Neuronal stem cell (in vitro differentiated cells): ENCODE results near the gene ZBTB18.
"Not testable (repeated sequence)": the region's sequence is repeated elsewhere in the genome, so short reads cannot be mapped to it uniquely, and the experiment has no call there.

Experiments
- DNase-seq: peaks from one replicate; pipeline ENCODE4 v3.0.0-alpha.2; 2013; ENCODE audit warnings: low spot score
- H2AFZ ChIP-seq: one replicate; pipeline ENCODE4 v1.6.1; 2013; ENCODE audit warnings: mild to moderate bottlenecking, low read length, inconsistent platforms
- H2AK5ac ChIP-seq: 2 replicates; pipeline ENCODE4 v1.6.1; 2013; ENCODE audit warnings: low read depth, mild to moderate bottlenecking, inconsistent platforms, low read length, moderate library complexity, mixed read lengths
- H2BK120ac ChIP-seq: 2 replicates; pipeline ENCODE4 v1.6.1; 2013; ENCODE audit warnings: low read depth, mild to moderate bottlenecking, inconsistent platforms, low read length, moderate library complexity, mixed read lengths
- H2BK12ac ChIP-seq: one replicate; pipeline ENCODE4 v1.6.1; 2013; ENCODE audit warnings: low read length, inconsistent platforms
- H2BK15ac ChIP-seq: 2 replicates; pipeline ENCODE4 v1.6.1; 2013; ENCODE audit warnings: mild to moderate bottlenecking, low read length, inconsistent platforms, mixed read lengths
- H2BK5ac ChIP-seq: one replicate; pipeline ENCODE4 v1.6.1; 2013; ENCODE audit warnings: inconsistent platforms, mild to moderate bottlenecking, low read length, moderate library complexity
- H3K14ac ChIP-seq: one replicate; pipeline ENCODE4 v1.6.1; 2013; ENCODE audit warnings: low read length, inconsistent platforms
- H3K18ac ChIP-seq: 2 replicates; pipeline ENCODE4 v1.6.1; 2013; ENCODE audit warnings: low read length, inconsistent platforms
- H3K23ac ChIP-seq: 2 replicates; pipeline ENCODE4 v1.6.1; 2013; ENCODE audit warnings: low read depth, mild to moderate bottlenecking, mixed read lengths, low read length, inconsistent platforms; ENCODE audit not compliant: poor library complexity
- H3K27ac ChIP-seq: replicated peaks from 3 replicates; pipeline ENCODE4 v1.5.1; 2013; ENCODE audit warnings: low read length, inconsistent platforms
- H3K27me3 ChIP-seq, 3 experiments: 2 replicates each; pipeline ENCODE4 v1.6.1; 2013; ENCODE audit warnings: low read length in 3 of 3, mild to moderate bottlenecking in 2 of 3, inconsistent platforms in 1 of 3, low read depth in 1 of 3, mixed read lengths in 1 of 3, moderate library complexity in 1 of 3; ENCODE audit not compliant: control insufficient read depth in 3 of 3, insufficient read depth in 3 of 3
- H3K36me3 ChIP-seq, 2 donors: replicated peaks in 1 of 2; 2 replicates each; pipeline ENCODE4 v1.6.1; 2013; ENCODE audit warnings: low read length in 2 of 2; ENCODE audit not compliant: control insufficient read depth in 2 of 2, insufficient read depth in 2 of 2
- H3K4ac ChIP-seq: 2 replicates; pipeline ENCODE4 v1.6.1; 2013; ENCODE audit warnings: inconsistent platforms, mild to moderate bottlenecking, low read length, moderate library complexity
- H3K4me1 ChIP-seq, 2 donors: 1 replicate in 1 of 2; 2 replicates in 1 of 2; pipeline ENCODE4 v1.6.1; 2013; ENCODE audit warnings: low read length in 2 of 2, low read depth in 1 of 2; ENCODE audit not compliant: control insufficient read depth in 2 of 2, insufficient read depth in 1 of 2
- H3K4me2 ChIP-seq: one replicate; pipeline ENCODE4 v1.6.1; 2013; ENCODE audit warnings: mild to moderate bottlenecking, low read length, inconsistent platforms; ENCODE audit not compliant: insufficient read depth, poor library complexity, severe bottlenecking
- H3K4me3 ChIP-seq, 2 donors: 2 replicates each; pipeline ENCODE4 v1.5.1; 2013; ENCODE audit warnings: low read length in 2 of 2, mild to moderate bottlenecking in 2 of 2, inconsistent platforms in 1 of 2, moderate library complexity in 1 of 2
- H3K79me1 ChIP-seq: one replicate; pipeline ENCODE4 v1.6.1; 2013; ENCODE audit warnings: low read depth, mild to moderate bottlenecking, inconsistent platforms, low read length, moderate library complexity
- H3K9ac ChIP-seq: one replicate; pipeline ENCODE4 v1.6.1; 2013; ENCODE audit warnings: mild to moderate bottlenecking, low read depth, low read length, inconsistent platforms; ENCODE audit not compliant: poor library complexity
- H3K9me3 ChIP-seq, 2 donors: replicated peaks in 1 of 2; 2 replicates each; pipeline versions ENCODE3 to v1.6.1; 2013; ENCODE audit warnings: low read length in 2 of 2, mild to moderate bottlenecking in 2 of 2, inconsistent platforms in 1 of 2, low read depth in 1 of 2, mixed read lengths in 1 of 2, moderate library complexity in 1 of 2; ENCODE audit not compliant: control insufficient read depth in 2 of 2, insufficient read depth in 1 of 2
- H4K8ac ChIP-seq: one replicate; pipeline ENCODE4 v1.6.1; 2013; ENCODE audit warnings: low read depth, mild to moderate bottlenecking, inconsistent platforms, low read length, moderate library complexity
- H4K91ac ChIP-seq: one replicate; pipeline ENCODE4 v1.6.1; 2013; ENCODE audit warnings: low read length, low read depth, mild to moderate bottlenecking, inconsistent platforms; ENCODE audit not compliant: poor library complexity
- WGBS, 2 donors: extraction: QIAGEN DNeasy Blood & Tissue Kit; methylation state at CpG; one replicate each; pipeline ENCODE4 v1.1.7; 2013; ENCODE audit warnings: missing lambda C conversion rate in 2 of 2, mixed read lengths in 1 of 2; ENCODE audit not compliant: insufficient read length in 2 of 2, insufficient replicate concordance in 1 of 2; ENCODE audit errors: extremely low coverage in 2 of 2; 5-methylcytosine and 5-hydroxymethylcytosine counted together

The ZBTB18 gene

DNA sequence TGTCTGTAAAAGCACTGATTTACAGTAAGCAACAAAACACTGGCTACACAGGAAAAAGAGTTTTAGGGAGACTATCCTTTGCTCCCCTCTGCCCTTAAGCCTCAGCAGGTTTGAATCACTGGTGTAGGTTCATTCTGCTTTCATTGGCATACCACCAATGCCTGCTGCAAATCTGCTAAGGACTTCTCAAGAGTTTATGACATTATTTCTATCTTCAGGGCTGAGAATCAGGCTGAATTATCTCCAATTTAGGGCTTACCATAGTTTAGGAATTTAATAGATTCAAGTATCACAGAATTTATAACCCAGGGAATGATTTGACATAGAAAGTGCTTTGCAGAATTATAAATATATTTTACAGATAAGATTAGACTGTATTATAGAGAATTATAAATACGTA, 6.7 kb upstream of the ZBTB18 start:
- Histone ChIP-seq H3K79me1 (no peaks in the 10 kb centered on the region), H3K4me3 (no peak overlapping the region), H2BK12ac (no peak overlapping the region), H3K14ac (no peak overlapping the region), H3K27ac (no peak overlapping the region), H4K8ac (no peak overlapping the region), H2AK5ac (no peak overlapping the region), H3K9me3 (no peaks in the 10 kb centered on the region), H2AFZ (no peak overlapping the region), H3K4ac (no peak overlapping the region), H2BK5ac (no peak overlapping the region), H3K36me3 (no peaks in the 10 kb centered on the region), H3K27me3 (no peaks in the 10 kb centered on the region), H3K18ac (no peak overlapping the region), H3K4me1 (peaks cover 5 to 6% of the 10 kb centered on the region in 2 donors), H2BK15ac (no peak overlapping the region), H4K91ac (no peak overlapping the region), H3K4me2 (no peak overlapping the region), H3K9ac (no peak overlapping the region), H3K23ac (no peak overlapping the region), H2BK120ac (no peak overlapping the region)
- WGBS, 2 donors = no CpG with 5 or more reads among the region's 1 CpG
- DNase-seq = no peak

DNA sequence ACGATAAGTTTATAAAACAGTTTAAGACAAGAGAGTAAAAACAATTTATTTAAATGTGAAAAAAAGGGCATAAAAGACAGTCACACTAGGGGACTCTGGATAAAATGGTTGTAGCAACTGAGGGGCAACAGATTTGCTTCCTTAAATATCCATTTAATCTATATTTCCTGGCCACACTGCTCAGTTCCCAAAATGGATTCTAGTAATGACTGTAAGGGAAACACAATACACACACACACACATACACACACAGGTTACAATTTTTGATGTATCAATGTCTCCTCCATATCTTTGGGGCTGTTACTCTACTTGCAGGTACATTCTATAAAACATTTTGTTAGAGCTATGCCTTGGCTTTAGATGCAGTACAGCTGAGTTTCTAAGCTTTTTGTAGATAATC, 4.8 kb upstream of the ZBTB18 start:
- not testable (repeated sequence) for H4K8ac ChIP-seq, H3K18ac ChIP-seq, H3K36me3 ChIP-seq, H2AK5ac ChIP-seq, H3K4me1 ChIP-seq, H3K4me2 ChIP-seq, H3K23ac ChIP-seq, H4K91ac ChIP-seq, H3K4me3 ChIP-seq, H2BK15ac ChIP-seq, H2BK120ac ChIP-seq, H2AFZ ChIP-seq, H2BK12ac ChIP-seq, DNase-seq, H2BK5ac ChIP-seq, H3K9me3 ChIP-seq, H3K9ac ChIP-seq, H3K27me3 ChIP-seq, H3K79me1 ChIP-seq, H3K27ac ChIP-seq, H3K4ac ChIP-seq, H3K14ac ChIP-seq
- no CpG with 5 or more reads among the region's 1 CpG for WGBS, 2 donors

DNA sequence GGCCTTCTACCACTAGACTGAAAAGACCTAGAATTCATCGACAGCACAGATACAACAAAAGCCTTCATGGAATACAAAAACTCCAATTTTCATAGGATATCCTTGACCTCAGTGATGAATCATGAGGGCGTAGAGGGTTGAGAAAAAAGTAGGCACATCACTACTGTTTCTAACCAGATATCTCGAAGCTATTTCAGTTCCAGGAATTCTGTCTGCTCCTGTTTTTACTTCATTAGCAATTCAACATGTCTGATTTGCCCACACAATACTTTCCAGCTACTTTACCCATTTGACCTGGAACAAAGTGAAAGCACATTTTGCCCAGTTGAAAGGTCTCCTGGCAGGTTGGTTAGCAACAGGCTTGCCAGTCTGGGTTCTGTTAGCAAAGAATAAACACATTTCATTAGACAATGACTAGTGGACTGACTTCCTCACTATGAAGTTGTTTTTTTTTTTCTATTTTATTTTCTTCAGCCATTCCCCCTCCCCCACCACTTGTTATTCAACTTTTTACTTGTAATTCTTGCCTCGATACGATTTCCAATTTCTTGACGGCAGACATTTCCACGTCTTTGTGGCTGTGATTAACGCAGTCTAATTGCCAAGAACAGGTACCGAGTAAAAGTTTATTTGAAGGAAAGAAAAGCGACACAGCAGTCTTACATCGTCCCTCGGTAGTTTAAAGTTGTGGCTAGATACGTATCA, 4.0 kb upstream of the ZBTB18 start:
- Histone ChIP-seq H2BK120ac (no peak overlapping the region), H3K23ac (no peak overlapping the region), H3K4me3 (peak overlapping the region; percentile 90 to 92), H3K27me3 (no peaks in the 10 kb centered on the region), H3K4ac (no peak overlapping the region), H3K4me1 (peaks cover 5 to 6% of the 10 kb centered on the region in 2 donors), H2BK5ac (peak overlapping the region; percentile 100), H4K8ac (no peak overlapping the region), H3K4me2 (peak overlapping the region; percentile 87), H3K79me1 (no peaks in the 10 kb centered on the region), H3K9me3 (no peaks in the 10 kb centered on the region), H3K27ac (peak overlapping the region; percentile 97), H2AK5ac (no peak overlapping the region), H3K14ac (no peak overlapping the region), H3K36me3 (no peaks in the 10 kb centered on the region), H2BK12ac (no peak overlapping the region), H2AFZ (peak overlapping the region; percentile 69), H3K9ac (peak overlapping the region; percentile 96), H4K91ac (no peak overlapping the region), H3K18ac (no peak overlapping the region), H2BK15ac (no peak overlapping the region)
- no peak for DNase-seq
- WGBS, 2 donors = no CpG with 5 or more reads among the region's 13 CpGs

DNA sequence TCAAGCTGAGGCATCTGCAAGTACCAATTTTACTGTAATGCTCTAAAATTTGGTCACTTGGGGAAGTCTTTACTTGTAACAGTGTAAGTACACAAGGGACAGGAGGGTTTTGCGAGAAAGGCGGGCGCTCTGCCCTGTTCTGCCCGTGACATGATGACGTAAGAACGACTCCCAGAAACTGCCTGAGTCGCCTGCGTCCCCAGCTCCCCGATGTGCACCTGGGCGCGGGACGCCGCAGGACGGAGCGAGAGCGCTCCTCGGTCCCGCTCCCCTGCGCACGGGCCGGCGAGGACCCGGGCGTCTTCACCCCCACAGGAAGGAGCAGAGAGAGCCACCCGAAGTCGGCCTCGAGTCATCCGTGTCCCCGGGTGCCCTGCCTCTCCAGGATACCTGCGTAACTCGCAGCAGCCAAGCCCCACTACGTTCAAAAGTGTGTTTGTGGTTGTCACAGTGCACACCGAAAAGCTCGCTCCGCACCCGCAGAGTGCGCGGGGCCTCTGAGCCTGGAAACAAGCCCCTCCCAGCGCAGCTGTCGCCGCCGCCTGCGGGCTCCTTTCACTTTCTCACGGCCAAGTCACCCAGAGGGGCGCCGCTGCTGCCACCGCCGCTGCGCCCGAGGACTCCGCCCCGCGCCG, 3.3 kb upstream of the ZBTB18 start:
- H3K9me3 ChIP-seq = no peaks in the 10 kb centered on the region
- H3K4ac ChIP-seq = peak overlapping the region; percentile 24
- no CpG with 5 or more reads among the region's 54 CpGs for WGBS, 2 donors
- no peak overlapping the region for H2BK120ac ChIP-seq
- peak overlapping the region; percentile 97 for H3K27ac ChIP-seq
- peak overlapping the region; percentile 90 for H2BK15ac ChIP-seq
- H3K4me1 ChIP-seq = peaks cover 3 to 4% of the 10 kb centered on the region in 2 donors
- peak overlapping the region; percentile 87 for H3K4me2 ChIP-seq
- H4K91ac ChIP-seq = no peak overlapping the region
- peak overlapping the region; percentile 90 for H3K14ac ChIP-seq
- peak overlapping the region; percentile 86 for H2AK5ac ChIP-seq
- H4K8ac ChIP-seq = no peak overlapping the region
- peak overlapping the region; percentile 69 for H2AFZ ChIP-seq
- peak overlapping the region; percentile 64 for H2BK12ac ChIP-seq
- peak overlapping the region; percentile 100 for H2BK5ac ChIP-seq
- H3K23ac ChIP-seq = peak overlapping the region; percentile 83
- DNase-seq = no peak
- no peaks in the 10 kb centered on the region for H3K27me3 ChIP-seq
- peak overlapping the region; percentile 99 for H3K18ac ChIP-seq
- no peaks in the 10 kb centered on the region for H3K36me3 ChIP-seq
- H3K9ac ChIP-seq = peak overlapping the region; percentile 96
- H3K4me3 ChIP-seq = peak overlapping the region; percentile 90 to 92
- H3K79me1 ChIP-seq = no peaks in the 10 kb centered on the region
